Raji (cell line): Measurements from ENCODE around the gene OLIG2.

Source experiments
- POLR2A ChIP-seq: IDR thresholded peaks from 2 replicates; pipeline ENCODE4 v1.6.1; 2011; ENCODE audit warnings: low read depth, low read length, control low read depth; ENCODE audit not compliant: insufficient read depth

The OLIG2 gene

DNA sequence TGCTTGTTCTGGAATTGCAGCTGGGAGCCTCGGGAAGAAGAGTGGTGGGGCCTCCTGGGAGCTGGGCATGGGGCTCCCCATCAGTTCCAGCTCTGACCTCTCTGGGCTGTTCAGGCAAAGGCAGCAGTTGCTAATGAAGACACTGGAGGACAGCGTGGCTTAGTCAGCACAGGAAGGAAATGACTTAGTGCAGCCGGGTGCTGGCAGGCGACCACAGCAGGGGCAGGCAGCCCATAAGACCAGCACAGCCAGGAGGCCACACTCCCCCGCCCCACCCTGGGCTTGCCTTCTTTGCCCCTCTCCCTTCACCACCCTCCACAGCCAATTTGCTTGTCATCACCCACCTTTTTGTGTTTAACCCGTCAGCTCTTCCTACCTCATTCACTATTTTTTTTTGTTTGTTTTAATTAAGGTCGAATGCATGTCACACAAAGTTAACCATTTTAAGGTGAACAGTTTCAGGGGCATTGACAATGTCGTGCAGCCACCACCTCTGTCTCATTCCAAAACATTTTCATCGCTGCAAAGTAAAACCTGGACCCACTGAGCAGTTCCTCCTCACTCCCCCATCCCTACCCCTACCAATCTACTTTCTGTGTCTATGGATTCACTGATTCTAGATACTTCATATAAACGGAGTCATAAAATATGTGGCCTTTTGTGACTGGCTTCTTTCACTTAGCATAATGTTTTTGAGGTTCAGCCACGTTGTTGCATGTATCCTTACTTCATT lies 10.9 kb downstream of the OLIG2 start:
- no peak for TF ChIP-seq POLR2A

DNA sequence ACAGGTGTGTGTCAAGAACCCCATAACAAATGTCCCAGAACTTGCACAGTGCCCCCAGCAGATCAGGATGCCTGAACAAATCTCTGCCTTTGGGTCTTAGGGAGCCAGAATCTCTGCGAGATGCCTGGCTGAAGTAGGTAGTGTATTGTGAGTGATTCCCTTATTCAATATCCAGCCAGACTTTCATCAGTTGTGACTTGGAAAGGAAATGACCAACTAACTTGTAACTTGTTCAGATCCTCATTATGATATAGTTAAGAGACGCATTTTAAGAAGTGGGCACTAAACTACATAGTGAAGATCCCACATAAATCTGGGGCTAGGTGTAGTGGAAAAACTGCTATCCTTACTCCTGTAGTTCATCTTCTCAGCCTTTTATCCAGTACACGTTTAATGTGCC lies 11.8 kb downstream of the OLIG2 start:
- no peak for TF ChIP-seq POLR2A

DNA sequence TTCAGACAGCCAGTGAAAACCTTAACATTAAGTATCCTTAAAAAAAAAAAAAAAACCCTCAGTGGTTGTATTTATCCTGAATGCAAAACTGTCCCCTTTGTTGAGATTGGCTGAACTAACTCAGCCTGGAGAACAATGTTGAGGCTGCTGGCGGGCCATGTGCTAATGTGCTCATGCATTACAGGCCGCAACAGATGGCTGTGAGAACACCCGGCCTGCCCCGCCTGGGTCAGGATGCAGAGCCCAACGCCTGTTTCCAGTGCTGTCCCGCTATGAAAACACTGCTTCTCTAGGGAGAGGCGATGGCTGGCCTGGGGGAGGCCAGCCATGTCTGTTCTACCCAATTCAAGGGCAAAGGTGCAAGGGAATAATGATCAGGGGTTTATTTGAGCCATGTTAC lies 13.8 kb downstream of the OLIG2 start:
- TF ChIP-seq POLR2A = no peak

DNA sequence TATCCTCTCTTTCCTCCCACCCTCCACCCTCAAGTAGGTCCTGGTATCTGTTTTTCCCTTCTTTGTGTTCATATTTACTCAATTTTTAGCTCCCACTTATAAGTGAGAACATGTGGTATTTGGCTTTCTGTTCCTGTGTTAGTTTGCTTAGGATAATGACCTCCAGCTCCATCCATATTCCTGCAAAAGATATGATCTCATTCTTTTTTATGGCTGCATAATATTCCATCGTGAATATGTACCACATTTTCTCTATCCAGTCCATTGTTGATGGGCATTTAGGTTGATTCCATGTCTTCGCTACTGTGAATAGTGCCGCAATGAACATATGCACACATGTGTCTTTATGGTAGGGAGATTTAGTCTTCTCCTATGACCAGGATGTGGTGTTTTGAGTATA lies 14.5 kb downstream of the OLIG2 start:
- TF ChIP-seq POLR2A = no peak

DNA sequence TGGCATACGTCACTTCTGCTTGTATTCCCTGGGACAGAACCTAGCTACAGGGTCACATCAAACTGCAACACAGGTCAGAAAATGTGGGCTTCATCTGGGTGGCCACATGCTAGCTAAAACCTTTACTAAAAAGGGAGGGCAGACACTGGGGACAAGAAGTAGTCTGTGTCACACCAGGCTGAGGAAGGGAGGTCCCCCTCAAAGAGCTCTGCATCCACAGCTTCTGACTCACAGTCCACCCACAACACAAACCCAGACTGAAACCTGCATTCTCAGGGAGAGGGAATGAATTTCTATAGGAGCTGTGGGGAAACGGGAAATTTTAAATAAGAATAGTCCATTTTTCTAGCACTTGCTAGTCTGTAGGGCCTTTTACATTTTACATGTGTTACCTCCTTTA lies 16.2 kb downstream of the OLIG2 start:
- no peak for TF ChIP-seq POLR2A

DNA sequence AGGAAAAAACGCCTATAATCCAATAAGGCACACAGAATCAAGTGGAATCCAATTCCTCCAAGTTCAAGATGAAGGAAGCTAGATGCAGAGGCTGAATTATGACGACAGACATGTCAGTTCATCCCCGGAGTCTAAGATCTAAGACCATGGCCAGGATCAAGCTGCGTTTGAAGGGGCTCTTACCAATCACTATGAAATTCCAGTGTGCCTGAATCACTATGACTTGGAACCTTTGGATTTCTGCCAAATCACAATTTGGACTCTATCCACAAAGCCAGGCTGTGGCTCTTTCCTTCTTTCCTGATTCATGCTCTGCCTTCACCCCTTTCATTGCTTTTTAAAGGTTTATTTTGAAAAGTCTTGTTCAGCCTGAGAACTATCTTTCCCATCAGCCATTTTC lies 17.1 kb downstream of the OLIG2 start:
- TF ChIP-seq POLR2A = no peak

DNA sequence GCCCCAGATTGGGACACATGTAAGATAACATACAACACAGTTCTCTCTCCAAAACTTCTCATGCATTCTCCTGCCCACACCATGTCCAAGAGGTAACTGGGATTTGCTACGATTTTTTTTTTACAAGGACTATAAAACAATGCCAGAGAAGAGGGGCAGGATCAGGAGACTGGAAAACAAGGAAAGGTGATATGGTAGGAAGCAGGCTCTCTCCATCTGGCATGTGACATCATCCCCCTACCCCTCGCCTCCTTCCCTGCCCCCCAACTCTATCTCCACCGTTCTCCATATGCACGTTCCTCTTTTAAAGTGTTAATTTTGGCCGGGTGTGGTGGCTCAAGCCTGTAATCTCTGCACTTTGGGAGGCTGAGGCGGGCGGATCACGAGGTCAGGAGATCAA lies 20.7 kb downstream of the OLIG2 start:
- no peak for TF ChIP-seq POLR2A

DNA sequence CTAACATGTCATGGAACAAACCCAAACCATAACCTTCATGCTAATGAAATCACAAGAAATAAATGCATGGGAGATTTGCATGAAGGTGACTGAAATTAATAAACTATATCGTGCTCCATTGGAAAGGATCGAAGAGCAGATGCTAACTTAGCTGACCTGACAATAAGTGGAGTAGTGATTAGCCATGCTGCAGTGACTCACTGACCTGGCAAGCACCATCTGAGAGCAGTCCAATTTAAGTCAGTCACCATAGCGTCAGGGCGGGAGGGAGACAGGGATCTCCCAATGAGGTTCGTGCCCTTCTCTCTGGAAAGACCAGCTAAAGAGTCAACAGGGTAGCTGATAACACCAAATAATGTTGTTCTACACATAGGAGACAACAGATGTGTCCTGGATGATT lies 21.5 kb downstream of the OLIG2 start:
- no peak for TF ChIP-seq POLR2A

DNA sequence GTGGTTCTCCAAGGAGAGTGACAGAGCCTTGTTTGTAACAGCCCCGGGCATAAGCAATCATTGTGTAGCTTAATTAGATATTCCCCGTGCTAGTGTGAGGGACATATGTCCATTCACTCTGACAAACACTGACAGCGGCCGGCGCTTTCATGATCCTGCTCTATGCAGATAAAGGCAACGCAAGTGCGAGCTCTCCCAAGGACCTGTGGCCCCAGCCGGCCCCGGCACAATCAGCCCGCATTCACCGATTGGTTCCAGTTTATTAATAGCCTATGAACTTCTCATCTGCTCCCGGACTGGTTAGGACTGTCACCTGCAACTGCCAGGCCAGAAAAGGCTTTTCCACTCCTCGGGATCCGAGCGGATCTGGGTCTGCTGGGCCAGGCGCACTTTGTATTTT lies 26.2 kb downstream of the OLIG2 start:
- TF ChIP-seq POLR2A = no peak

DNA sequence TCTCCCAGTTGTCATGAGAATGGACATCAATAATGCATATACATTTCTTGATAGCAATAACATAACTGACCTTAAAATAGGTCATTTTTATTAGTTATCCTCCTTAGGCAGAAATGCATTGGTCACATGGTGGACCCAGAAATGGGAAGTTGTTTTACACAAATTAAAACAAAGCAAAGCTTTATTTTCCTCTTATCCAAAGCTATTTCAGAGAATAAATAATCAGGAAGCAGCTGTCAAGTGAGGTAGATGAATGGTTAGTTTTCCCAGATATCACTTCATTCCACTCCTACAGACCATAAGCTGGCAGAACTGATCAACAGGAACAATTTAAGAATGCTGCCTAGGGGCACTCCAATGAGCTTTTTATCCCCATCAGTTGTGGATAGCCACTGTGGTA lies 28.2 kb downstream of the OLIG2 start:
- no peak for TF ChIP-seq POLR2A

DNA sequence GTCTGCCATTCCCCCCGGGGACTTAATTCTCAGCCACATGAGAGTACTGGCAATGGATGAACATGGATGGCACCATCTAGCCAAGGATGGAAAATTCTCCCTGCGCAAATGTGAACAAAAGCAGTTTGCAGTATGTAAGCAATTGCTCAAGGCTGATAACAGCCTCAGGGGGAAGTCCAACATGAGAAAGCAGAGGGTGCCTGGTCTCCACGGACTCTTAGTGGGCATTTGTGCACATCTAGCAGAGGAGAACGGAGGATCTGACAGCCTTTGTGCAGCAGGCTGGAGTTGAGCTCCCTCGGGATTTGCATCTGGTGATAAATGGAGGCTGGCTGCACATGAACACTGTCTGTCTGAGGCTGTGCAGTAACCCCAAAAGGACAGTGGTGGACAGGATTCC lies 30.3 kb downstream of the OLIG2 start:
- no peak for TF ChIP-seq POLR2A

DNA sequence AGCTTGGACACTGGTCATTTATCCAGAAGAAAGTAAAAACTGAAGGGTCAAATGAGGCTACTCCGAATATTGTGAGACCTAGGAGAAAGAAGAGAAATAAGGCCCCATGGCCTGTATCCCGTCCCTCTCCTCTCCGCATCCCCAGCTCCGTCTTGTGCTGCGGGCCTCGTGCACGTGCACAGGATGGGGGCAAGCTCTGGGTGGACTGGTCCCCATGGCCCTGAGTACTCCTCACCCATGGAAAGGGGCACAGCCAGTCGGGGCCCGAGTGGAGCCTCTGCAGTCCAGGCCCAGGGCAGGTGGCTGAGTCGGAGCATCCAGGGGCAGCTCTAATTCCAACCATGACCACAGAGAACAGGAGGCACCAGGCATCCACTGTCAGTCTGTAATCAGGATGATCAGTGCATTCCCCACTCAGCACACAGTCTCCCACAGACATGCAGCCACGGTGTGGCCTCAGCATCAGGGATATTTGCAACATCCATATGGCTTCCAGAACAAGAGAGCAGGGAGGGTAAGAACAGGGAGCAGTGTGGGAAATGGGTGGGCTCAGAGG lies 31.7 kb downstream of the OLIG2 start:
- no peak for TF ChIP-seq POLR2A

DNA sequence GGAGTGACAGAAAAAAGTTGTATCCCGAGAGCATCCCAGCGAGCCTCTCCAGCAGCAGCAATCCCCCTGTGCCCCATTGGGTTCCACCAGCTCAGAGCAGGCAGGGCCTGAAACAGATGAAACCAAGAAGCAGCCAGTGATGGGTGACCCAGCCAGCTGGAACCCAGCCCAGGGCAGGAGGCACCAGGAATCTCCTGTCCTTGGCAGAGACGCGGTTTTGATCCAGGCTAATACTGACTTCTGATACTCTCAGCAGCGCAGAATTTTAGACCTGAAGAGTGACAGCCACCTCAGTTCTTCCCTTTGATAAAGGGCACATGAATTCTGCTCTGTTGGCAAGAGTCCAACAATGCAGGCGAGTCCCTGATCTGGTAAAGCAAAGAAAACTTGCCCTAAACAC lies 32.8 kb downstream of the OLIG2 start:
- no peak for TF ChIP-seq POLR2A

DNA sequence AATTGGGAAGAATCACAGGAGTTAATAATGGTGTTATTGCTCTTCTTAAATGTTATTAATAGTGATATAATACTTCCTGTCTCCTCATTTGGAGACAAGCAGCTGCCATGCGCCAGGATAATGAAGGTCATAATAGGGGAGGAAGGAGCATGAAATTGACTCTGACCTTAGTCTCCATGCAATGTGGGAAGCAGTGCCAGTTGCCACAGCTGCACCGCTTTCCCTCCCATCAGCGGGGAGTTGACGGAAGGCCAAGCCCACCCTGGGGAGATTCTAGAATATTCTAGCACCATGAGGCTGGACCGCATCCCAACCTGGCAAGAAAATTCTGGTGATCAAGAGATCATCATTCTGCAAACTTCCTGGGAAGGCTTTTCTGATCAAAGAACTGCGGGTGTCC lies 33.2 kb downstream of the OLIG2 start:
- no peak for TF ChIP-seq POLR2A

DNA sequence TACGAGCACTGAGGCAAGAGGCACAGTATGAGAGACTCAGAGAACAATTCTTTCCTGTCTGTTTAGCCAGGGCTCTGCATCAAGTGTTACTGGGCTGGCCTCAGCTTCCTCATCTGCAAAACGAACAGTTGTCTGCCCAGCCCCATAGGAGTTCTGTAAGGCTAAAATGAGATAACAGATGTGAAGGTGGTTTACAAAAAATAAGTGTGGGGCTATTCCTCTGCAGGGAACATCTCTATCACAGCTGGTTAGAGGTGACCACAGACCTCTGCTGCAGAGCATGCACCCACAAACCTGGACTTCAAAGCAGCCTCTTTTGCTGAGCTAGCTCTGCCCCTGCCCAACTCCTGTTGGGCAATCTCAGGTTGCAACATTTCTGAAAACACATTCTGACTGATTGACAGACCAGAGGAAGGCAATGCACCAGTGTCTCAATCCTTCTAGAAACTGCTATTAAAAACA lies 33.7 kb downstream of the OLIG2 start:
- no peak for TF ChIP-seq POLR2A

DNA sequence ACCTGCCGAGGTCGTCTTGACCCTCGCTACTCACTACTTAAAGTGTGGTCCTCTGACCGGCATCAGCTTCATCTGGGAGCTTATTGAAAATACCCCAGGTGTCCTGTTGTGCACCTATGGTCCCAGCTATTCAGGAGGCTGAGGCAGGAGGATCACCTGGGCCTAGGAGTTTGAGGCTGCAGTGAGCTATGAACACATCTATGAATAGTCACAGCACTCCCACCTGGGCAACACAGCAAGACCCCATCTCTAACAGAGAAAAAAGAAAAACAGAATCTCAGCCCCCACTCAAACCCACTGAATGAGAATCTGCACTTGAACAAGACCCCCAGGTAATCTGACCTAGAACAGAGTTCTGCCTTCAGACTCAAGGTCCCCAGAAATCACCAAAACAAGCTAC lies 35.5 kb downstream of the OLIG2 start:
- no peak for TF ChIP-seq POLR2A

DNA sequence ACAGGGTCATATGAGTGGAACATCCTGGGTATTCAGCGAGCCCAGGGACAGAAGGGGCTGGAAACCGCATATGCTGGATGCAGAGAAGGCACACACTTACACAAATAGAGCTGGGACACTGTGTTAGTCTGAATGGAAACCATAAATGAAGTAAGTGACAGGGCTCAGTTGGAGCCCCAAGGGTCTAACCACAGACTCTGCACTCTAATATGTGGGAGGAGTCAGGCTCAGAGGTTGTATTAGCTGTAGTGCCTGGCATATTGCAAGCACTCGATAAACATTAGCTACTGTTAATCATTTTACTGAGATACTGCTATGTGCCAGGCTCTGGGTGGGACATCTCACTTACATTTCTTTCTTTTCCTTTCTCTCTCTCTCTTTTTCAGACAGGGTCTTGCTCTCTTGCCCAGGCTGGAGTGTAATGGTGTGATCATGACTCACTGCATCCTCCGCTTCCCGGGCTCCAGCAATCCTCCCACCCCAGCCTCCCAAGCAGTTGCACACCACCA lies 37.7 kb downstream of the OLIG2 start:
- no peak for TF ChIP-seq POLR2A
